CD8-positive, alpha-beta memory T cell (primary cell): ENCODE data around the gene RAPGEF1. TPM values are rescaled to one million over a fixed set of nuclear protein-coding genes. Genes with fewer than 3 reads are reported as not detected.

ENCODE experiments used
- CTCF ChIA-PET: fragments of 350-600 bp; sonication (Branson Sonifier 250); formaldehyde crosslinking; loops from one replicate; lab custom pipeline; 2021; ENCODE audit warnings: antibody characterized with exemption; lab: Charles Lee
- POLR2A ChIA-PET: fragments of 350-600 bp; sonication (Branson Sonifier 250); formaldehyde crosslinking; loops from one replicate; lab custom pipeline; 2021; ENCODE audit warnings: antibody characterized with exemption; lab: Charles Lee
- DNase-seq, 5 donors: peaks; one replicate each; pipeline versions ENCODE4 v3.0.0 to v3.0.0-alpha.2; 2020 to 2022; ENCODE audit warnings: mixed read lengths in 1 of 5
- H3K27ac ChIP-seq: one replicate; pipeline ENCODE4 v1.7.0; 2013; ENCODE audit warnings: low read depth, mild to moderate bottlenecking, low read length, moderate library complexity
- H3K27me3 ChIP-seq: 2 replicates; pipeline ENCODE4 v1.7.0; 2013; ENCODE audit warnings: low read length, mild to moderate bottlenecking; ENCODE audit not compliant: insufficient read depth, poor library complexity, severe bottlenecking
- H3K36me3 ChIP-seq: 2 replicates; pipeline ENCODE4 v1.7.0; 2013; ENCODE audit warnings: mild to moderate bottlenecking, low read length, moderate library complexity; ENCODE audit not compliant: insufficient read depth
- H3K4me1 ChIP-seq: 2 replicates; pipeline ENCODE4 v1.7.0; 2013; ENCODE audit warnings: mild to moderate bottlenecking, low read length, moderate library complexity; ENCODE audit not compliant: insufficient read depth
- H3K4me3 ChIP-seq: 2 replicates; pipeline ENCODE4 v1.7.0; 2013; ENCODE audit warnings: mild to moderate bottlenecking, low read length
- H3K9me3 ChIP-seq: 2 replicates; pipeline ENCODE4 v1.7.0; 2013; ENCODE audit warnings: mild to moderate bottlenecking, low read length
- H3K27ac Mint-ChIP-seq, 8 donors: one replicate each; pipeline ENCODE4 v1.8.0; 2020 to 2021; ENCODE audit warnings: mixed read lengths in 8 of 8, mild to moderate bottlenecking in 6 of 8, inconsistent platforms in 3 of 8, moderate library complexity in 3 of 8
- H3K27me3 Mint-ChIP-seq, 2 donors: one replicate each; pipeline ENCODE4 v1.8.0; 2020 to 2021; ENCODE audit warnings: mixed read lengths in 2 of 2, mild to moderate bottlenecking in 1 of 2, moderate library complexity in 1 of 2
- H3K36me3 Mint-ChIP-seq, 3 donors: one replicate each; pipeline ENCODE4 v1.8.0; 2020 to 2021; ENCODE audit warnings: mixed read lengths in 3 of 3, inconsistent platforms in 1 of 3, mild to moderate bottlenecking in 1 of 3
- H3K4me1 Mint-ChIP-seq, 3 donors: one replicate each; pipeline ENCODE4 v1.8.0; 2020 to 2021; ENCODE audit warnings: mixed read lengths in 3 of 3, inconsistent platforms in 1 of 3, mild to moderate bottlenecking in 1 of 3
- H3K4me3 Mint-ChIP-seq, 7 donors: one replicate each; pipeline ENCODE4 v1.8.0; 2020 to 2021; ENCODE audit warnings: mixed read lengths in 7 of 7, mild to moderate bottlenecking in 6 of 7, moderate library complexity in 4 of 7, inconsistent platforms in 2 of 7
- H3K9me3 Mint-ChIP-seq, 5 donors: one replicate each; pipeline ENCODE4 v1.8.0; 2020 to 2022; ENCODE audit warnings: mixed read lengths in 5 of 5, mild to moderate bottlenecking in 3 of 5, moderate library complexity in 2 of 5, inconsistent platforms in 1 of 5
- polyA plus RNA-seq: library from polyadenylated mRNA; unstranded; fragments of 300-500 nt; fragmentation: Illumina TruSeq; gene quantifications from one replicate; pipeline ENCODE4 v1.2.3, GENCODE V29; 2021
- total RNA-seq, 2 experiments: library from RNA; stranded (reverse); gene quantifications; one replicate each; pipeline ENCODE4 v1.2.3, GENCODE V29; 2021

The RAPGEF1 gene
- total and polyA plus RNA-seq, 3 experiments from 2014 or later = 20.1 to 148 (median 145) TPM

DNA sequence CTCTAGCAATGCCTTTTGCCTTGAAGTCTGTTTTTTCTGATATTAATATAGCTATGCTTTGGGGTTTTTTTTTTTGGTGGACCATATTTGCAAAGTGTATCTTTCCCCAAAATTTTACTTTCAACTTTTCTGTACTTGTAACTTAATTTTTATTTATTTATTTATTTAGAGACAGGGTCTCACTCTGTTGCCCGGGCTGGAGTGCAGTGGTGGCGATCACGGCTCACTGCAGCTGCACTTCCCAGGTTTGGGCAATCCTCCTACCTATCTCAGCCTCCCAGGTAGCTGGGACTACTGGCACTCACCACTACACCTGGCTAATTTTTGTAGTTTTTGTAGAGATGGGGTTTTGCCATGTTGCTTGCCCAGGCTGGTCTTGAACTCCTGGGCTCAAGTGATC is 173.7 kb downstream of the RAPGEF1 start:
- H3K27ac ChIP-seq = no peak overlapping the region
- no peaks in the 10 kb centered on the region for H3K27me3 ChIP-seq
- no peak overlapping the region for H3K4me3 ChIP-seq
- H3K9me3 ChIP-seq = no peaks in the 10 kb centered on the region
- no peaks in the 10 kb centered on the region for H3K4me1 ChIP-seq
- H3K27me3 Mint-ChIP-seq = peaks cover 0 to 2% of the 10 kb centered on the region in 2 donors
- CTCF ChIA-PET = no interaction called here
- peak overlapping the region in 2 of 8 donors; percentile 3 to 69 for H3K27ac Mint-ChIP-seq
- peak in 1 of 5 donors; percentile 3 for DNase-seq
- no peak overlapping the region for H3K4me3 Mint-ChIP-seq
- peaks cover 0 to 2% (median 0%) of the 10 kb centered on the region in 5 donors for H3K9me3 Mint-ChIP-seq
- H3K4me1 Mint-ChIP-seq = peaks cover 0 to 4% (median 3%) of the 10 kb centered on the region in 3 donors
- H3K36me3 Mint-ChIP-seq = peaks cover 0 to 23% (median 8%) of the 10 kb centered on the region in 3 donors
- POLR2A ChIA-PET = no interaction called here
- no peaks in the 10 kb centered on the region for H3K36me3 ChIP-seq

DNA sequence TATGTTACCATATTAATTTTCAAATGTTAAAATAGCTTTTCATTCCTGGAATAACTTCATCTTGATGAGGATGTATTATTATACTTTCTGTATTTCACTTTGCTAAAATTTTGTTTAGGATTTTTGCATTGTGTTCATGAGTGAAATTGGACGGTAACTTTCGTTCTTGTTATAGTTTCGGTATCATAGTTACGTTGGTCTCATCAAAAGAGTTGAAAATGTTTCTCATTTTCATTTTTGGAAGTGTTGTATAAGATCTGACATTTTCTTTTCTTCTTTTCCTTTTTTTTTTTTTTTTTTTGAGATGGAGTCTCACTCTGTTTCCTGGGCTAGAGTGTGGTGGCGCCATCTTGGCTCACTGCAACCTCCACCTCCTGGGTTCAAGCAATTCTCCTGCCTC is 174.5 kb downstream of the RAPGEF1 start:
- H3K4me3 Mint-ChIP-seq = peak overlapping the region in 1 of 7 donors; percentile 27
- Histone ChIP-seq H3K4me1 (no peaks in the 10 kb centered on the region), H3K27me3 (no peaks in the 10 kb centered on the region), H3K4me3 (no peak overlapping the region), H3K9me3 (no peaks in the 10 kb centered on the region), H3K27ac (no peak overlapping the region), H3K36me3 (no peaks in the 10 kb centered on the region)
- CTCF ChIA-PET = no interaction called here
- H3K27ac Mint-ChIP-seq = no peak overlapping the region
- POLR2A ChIA-PET = interaction anchor here (0.6 kb wide), 1 partner anchor 110 kb away, joined by 10 read pairs; no protein-coding TSS in a partner anchor
- DNase-seq = no peak
- H3K27me3 Mint-ChIP-seq = peaks cover 0 to 2% of the 10 kb centered on the region in 2 donors
- H3K36me3 Mint-ChIP-seq = peaks cover 0 to 19% (median 6%) of the 10 kb centered on the region in 3 donors
- H3K9me3 Mint-ChIP-seq = peaks cover 0 to 2% (median 0%) of the 10 kb centered on the region in 5 donors
- peaks cover 0 to 4% (median under 1%) of the 10 kb centered on the region in 3 donors for H3K4me1 Mint-ChIP-seq

DNA sequence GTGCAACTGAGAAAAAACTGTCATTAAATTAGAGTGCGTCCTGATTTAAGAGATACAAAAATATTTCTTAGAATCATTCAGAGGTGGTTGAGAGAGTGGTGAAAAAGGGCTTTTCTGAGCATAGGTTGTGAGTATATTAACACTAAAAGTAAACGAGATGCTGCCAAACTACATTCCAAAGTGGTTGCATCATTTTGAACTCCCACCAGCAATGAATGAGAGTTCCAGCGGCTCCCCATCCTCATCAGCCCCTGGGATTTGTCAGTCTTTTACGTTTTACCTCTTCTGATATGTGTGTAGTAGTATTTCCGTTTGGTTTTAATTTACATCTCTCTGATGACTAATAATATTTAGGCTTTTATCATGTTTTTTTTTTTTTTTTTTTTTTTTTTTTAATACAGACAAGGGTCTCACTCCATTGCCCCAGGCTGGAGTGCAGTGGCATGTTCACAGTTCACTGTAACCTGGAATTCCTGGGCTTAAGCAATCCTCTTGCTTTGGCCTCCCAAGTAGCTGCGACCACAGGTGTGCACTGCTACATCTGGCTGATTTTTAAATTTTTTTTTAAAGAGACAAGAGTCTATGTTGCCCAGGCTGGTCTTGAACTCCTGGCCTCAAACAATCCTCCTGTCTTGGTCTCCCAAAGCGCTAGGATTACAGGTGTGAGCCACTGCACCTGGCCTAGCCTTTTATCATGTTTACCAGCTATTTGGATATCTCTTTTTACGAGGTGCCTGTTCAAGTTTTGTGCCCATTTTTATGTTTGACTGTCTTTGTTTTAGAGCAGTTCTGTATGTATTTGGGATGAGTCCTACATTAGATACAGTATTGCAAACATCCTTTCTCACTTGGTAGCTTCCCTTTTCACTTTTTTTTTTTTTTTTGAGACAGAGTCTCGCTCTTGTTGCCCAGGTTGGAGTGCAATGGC is 177.6 kb downstream of the RAPGEF1 start:
- Mint-ChIP-seq H3K27ac (peak overlapping the region in 1 of 8 donors; percentile 33), H3K9me3 (peaks cover 0 to 2% (median 0%) of the 10 kb centered on the region in 5 donors), H3K4me1 (peaks cover 0 to 4% (median 0%) of the 10 kb centered on the region in 3 donors), H3K4me3 (no peak overlapping the region), H3K36me3 (no peaks in the 10 kb centered on the region), H3K27me3 (no peaks in the 10 kb centered on the region)
- H3K4me3 ChIP-seq = no peak overlapping the region
- DNase-seq = peak in 1 of 5 donors; percentile 13
- no peaks in the 10 kb centered on the region for H3K36me3 ChIP-seq
- no peaks in the 10 kb centered on the region for H3K9me3 ChIP-seq
- ChIA-PET CTCF (interaction anchor here (1.4 to 1.7 kb wide), 2 partner anchors 212 to 213 kb away, joined by 3 to 4 read pairs; no protein-coding TSS in a partner anchor), POLR2A (no interaction called here)
- H3K4me1 ChIP-seq = no peaks in the 10 kb centered on the region
- no peaks in the 10 kb centered on the region for H3K27me3 ChIP-seq
- H3K27ac ChIP-seq = no peak overlapping the region

DNA sequence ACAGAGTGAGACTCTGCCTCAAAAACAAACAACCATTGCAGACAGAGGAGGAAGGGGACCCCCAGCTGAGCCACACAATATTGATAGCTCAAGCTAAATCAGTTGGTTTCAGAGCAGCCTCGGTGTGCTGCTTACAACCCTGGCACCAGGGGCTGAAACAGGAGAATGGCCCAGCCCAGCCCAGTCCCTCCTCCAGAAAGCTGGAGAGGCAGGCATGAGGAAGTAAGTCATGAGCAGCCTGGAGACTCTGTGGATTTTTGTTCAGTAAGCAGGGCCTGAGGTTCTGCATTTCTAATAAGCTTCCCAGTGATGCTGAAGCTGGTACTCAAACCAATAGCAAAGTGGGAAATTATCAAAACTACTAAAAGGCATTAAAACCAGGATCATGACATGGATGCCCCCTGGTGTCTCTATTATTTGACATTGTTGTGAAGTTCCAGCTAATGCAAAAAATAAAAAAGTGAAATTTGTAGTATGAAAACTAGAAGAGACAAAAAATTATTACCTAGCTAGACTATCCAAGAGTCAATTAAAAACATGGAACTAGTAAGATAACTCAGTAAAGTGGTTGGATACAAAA is 180.4 kb downstream of the RAPGEF1 start:
- no peak for DNase-seq
- no peak overlapping the region for H3K4me3 ChIP-seq
- Mint-ChIP-seq H3K4me1 (peaks cover 0 to 4% (median 1%) of the 10 kb centered on the region in 3 donors), H3K9me3 (peaks cover 0 to 5% (median 0%) of the 10 kb centered on the region in 5 donors), H3K27ac (no peak overlapping the region), H3K27me3 (peaks cover 14 to 15% of the 10 kb centered on the region in 2 donors), H3K36me3 (peaks cover 0 to 2% (median 0%) of the 10 kb centered on the region in 3 donors), H3K4me3 (no peak overlapping the region)
- peaks cover 5% of the 10 kb centered on the region for H3K27me3 ChIP-seq
- H3K4me1 ChIP-seq = no peaks in the 10 kb centered on the region
- H3K27ac ChIP-seq = no peak overlapping the region
- no peaks in the 10 kb centered on the region for H3K9me3 ChIP-seq
- ChIA-PET POLR2A (interaction anchor here (0.5 to 0.8 kb wide), 2 partner anchors 13 to 209 kb away, joined by 3 to 6 read pairs; no protein-coding TSS in a partner anchor), CTCF (interaction anchor here (0.8 to 1.3 kb wide), 4 partner anchors 13 to 209 kb away, joined by 3 to 4 read pairs (median 4); no protein-coding TSS in a partner anchor)
- no peaks in the 10 kb centered on the region for H3K36me3 ChIP-seq

DNA sequence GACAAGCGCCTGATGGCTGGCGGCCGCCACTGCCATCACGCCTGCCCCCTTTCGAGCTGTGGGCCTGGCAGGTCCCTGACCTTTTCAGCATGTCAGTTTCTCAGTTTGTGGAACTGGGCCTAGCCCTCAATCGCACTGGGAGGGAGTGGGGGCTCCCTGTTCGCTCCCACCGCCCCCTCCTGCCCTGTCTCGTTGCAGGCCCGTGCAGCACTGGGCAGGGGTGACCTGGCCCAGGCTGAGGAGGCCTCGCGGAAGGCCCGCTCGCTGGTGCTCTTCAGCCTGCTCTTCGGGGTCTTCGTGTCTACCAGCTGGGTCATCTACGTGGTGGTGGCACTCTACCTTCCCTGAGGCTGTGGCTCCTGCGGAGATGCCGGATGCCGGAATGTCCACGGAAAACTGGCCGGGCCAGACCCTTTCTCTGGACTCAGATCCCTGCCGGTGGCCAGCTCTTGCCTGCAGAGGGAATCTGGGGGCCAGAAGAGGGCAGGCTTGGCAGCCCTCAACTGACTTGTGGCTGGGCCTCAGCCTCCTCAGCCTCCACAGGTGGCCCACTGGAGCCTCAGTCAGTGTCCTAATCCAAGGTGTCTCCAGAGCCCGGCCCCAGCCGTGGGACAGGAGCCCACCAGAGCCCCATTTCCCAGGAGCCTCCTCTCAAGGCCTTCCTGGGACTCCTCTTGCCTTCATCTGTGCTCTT is 181.9 kb downstream of the RAPGEF1 start:
- Mint-ChIP-seq H3K27me3 (peaks cover 23 to 28% of the 10 kb centered on the region in 2 donors), H3K9me3 (peaks cover 0 to 5% (median 0%) of the 10 kb centered on the region in 5 donors), H3K27ac (no peak overlapping the region), H3K36me3 (peaks cover 0 to 2% (median 0%) of the 10 kb centered on the region in 3 donors), H3K4me1 (peaks cover 0 to 4% (median 1%) of the 10 kb centered on the region in 3 donors), H3K4me3 (no peak overlapping the region)
- H3K4me1 ChIP-seq = no peaks in the 10 kb centered on the region
- H3K27ac ChIP-seq = no peak overlapping the region
- no peak overlapping the region for H3K4me3 ChIP-seq
- DNase-seq = no peak
- no peaks in the 10 kb centered on the region for H3K9me3 ChIP-seq
- peaks cover 11% of the 10 kb centered on the region for H3K27me3 ChIP-seq
- POLR2A ChIA-PET = no interaction called here
- CTCF ChIA-PET = interaction anchor here (0.9 kb wide), 1 partner anchor 208 kb away, joined by 3 read pairs; no protein-coding TSS in a partner anchor
- H3K36me3 ChIP-seq = no peaks in the 10 kb centered on the region

DNA sequence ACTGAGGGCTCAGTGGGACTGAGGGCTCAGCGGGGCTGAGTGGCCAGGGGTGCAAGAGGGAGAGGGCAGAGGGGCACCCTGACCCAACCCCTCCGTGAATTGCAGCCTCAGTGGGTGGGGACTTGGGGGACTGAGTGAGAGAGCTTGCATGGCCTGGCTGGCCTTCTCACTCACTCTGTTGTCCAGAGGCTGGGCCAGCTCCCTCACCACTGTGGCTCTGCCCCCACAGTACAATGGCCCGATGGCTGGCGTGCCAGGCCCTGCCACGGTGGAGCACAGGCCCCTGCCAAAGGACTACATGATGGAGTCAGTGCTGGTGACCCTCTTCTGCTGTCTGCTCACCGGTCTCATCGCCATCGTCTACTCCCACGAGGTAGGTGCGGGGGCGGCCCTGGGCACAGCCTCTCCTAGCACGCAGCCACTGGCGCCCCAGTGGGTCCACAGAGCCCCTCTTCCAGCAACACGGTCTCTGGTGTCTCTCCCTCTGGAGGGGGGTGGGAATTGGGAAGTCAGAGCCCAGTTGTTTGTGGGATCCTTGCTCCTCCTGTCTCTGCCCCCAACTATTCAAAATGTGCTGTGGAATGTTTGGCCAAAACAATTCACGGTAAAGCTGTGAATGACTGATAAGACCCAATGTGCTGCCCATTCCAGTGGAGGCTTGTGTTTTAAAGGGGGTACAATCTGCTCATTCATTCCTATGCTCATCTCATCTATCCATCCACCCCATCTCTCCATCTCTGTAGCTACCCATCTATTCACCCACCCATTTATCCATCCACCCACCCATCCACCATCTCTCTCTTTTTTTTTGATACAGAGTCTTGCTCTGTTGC is 183.8 kb downstream of the RAPGEF1 start:
- H3K4me1 ChIP-seq = no peaks in the 10 kb centered on the region
- Mint-ChIP-seq H3K27ac (peak overlapping the region in 1 of 8 donors; percentile 42), H3K36me3 (peaks cover 0 to 2% (median 0%) of the 10 kb centered on the region in 3 donors), H3K27me3 (peaks cover 24 to 36% of the 10 kb centered on the region in 2 donors), H3K9me3 (peaks cover 0 to 3% (median 0%) of the 10 kb centered on the region in 5 donors), H3K4me3 (peak overlapping the region in 1 of 7 donors; percentile 15), H3K4me1 (peaks cover 0 to 4% (median 1%) of the 10 kb centered on the region in 3 donors)
- CTCF ChIA-PET = no interaction called here
- no peaks in the 10 kb centered on the region for H3K36me3 ChIP-seq
- no peak overlapping the region for H3K27ac ChIP-seq
- peaks cover 11% of the 10 kb centered on the region for H3K27me3 ChIP-seq
- H3K4me3 ChIP-seq = no peak overlapping the region
- H3K9me3 ChIP-seq = no peaks in the 10 kb centered on the region
- DNase-seq = no peak
- POLR2A ChIA-PET = no interaction called here
